Activated CD8-positive, alpha-beta T cell treated with anti-CD3 and anti-CD28 coated beads for 36 hours (primary cell): ENCODE measurements around the gene CDC6. TPM values are rescaled to one million over a fixed set of nuclear protein-coding genes. Genes with fewer than 3 reads are reported as not detected.

ENCODE experiments used
- ATAC-seq: fragments of 200-7000 bp; cut with Tn5 transposase; one replicate; pipeline ENCODE4 v1.10.0; 2021; ENCODE audit warnings: mild to moderate bottlenecking, moderate library complexity
- CTCF ChIA-PET: fragments of 350-600 bp; sonication (Branson Sonifier 250); formaldehyde crosslinking; loops from one replicate; lab custom pipeline; 2021; ENCODE audit warnings: antibody characterized with exemption; lab: Charles Lee
- POLR2A ChIA-PET: fragments of 350-600 bp; sonication (Branson Sonifier 250); formaldehyde crosslinking; loops from one replicate; lab custom pipeline; 2021; ENCODE audit warnings: antibody characterized with exemption; lab: Charles Lee
- DNase-seq: peaks from one replicate; pipeline ENCODE4 v3.0.0-alpha.2; 2020
- H3K27ac Mint-ChIP-seq: one replicate; pipeline ENCODE4 v1.8.0; 2021; ENCODE audit warnings: mild to moderate bottlenecking, mixed read lengths
- H3K27me3 Mint-ChIP-seq: one replicate; pipeline ENCODE4 v1.8.0; 2021; ENCODE audit warnings: mixed read lengths
- H3K36me3 Mint-ChIP-seq: one replicate; pipeline ENCODE4 v1.8.0; 2021; ENCODE audit warnings: low read depth, mixed read lengths
- H3K4me1 Mint-ChIP-seq: one replicate; pipeline ENCODE4 v1.8.0; 2021; ENCODE audit warnings: low read depth, mixed read lengths
- H3K4me3 Mint-ChIP-seq: one replicate; pipeline ENCODE4 v1.8.0; 2021; ENCODE audit warnings: mild to moderate bottlenecking, moderate library complexity, mixed read lengths
- H3K9me3 Mint-ChIP-seq: one replicate; pipeline ENCODE4 v1.8.0; 2021; ENCODE audit warnings: mixed read lengths
- intact Hi-C: fragments of 100-400 bp; cut with micrococcal nuclease; formaldehyde crosslinking; loops from one replicate; pipeline ENCODE4 v1.10.0; 2022
- total RNA-seq, 2 experiments: library from RNA; stranded (reverse); gene quantifications; one replicate each; pipeline ENCODE4 v1.2.3, GENCODE V29; 2021
- TF ChIP-seq, protein P1 (sequence below): fragments of 200-600 bp; IDR thresholded peaks from one replicate; pipeline ENCODE4 v1.8.0; 2022; ENCODE audit warnings: antibody characterized with exemption, mild to moderate bottlenecking

CDC6 gene
- total RNA-seq, 2 experiments from 2014 or later, result 110 to 118 TPM

DNA sequence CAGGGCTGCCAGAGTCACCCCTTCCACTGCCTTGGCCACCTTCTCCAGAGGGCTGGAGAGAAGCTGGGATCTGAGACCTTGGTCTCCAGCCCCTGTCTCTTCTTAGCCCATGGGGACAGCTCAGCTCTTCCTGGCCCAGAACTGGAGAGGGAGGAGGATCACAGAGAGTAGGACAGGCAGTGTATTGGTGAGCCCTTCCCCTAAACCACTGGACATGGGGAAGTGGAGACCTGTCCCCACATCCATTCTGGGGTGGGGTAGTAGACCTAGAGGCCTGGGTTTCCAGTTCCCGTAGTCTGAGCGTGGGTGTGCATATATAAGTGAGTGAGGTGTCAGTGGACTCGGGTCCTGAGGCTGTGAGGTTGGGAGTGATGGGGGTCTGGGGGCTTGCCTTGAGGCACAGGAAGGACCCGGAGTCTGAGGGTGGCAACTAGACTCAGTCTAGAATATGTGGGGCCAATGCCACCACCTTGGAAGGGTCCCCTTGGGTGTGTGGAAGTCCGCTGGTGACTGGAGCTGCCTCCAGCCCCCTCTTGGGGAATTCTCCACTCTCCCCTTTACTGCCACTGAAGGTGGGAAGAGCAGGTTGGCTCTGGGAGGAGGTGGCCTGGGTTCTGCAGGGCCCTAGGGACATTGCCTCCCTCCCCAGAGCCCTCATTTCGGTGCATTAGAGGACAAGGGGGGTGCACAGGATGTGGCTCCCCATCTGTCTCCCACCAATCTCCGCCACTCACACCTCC, 56.9 kb downstream of the CDC6 start:
- H3K4me1 Mint-ChIP-seq, result peaks cover 75% of the 10 kb centered on the region
- H3K9me3 Mint-ChIP-seq, result no peaks in the 10 kb centered on the region
- H3K36me3 Mint-ChIP-seq, result peaks cover 23% of the 10 kb centered on the region
- peak overlapping the region; percentile 45 for H3K4me3 Mint-ChIP-seq
- DNase-seq, result no peak
- peak; percentile 3 for ATAC-seq
- ChIA-PET CTCF (interaction anchor here (0.7 to 26.3 kb wide), 5 partner anchors 10 to 154 kb away, joined by 3 to 780 read pairs (median 8); partner anchors contain the start of genes CDC6 and RARA), POLR2A (interaction anchor here (0.7 to 2.3 kb wide), 14 partner anchors 17 to 186 kb away, joined by 3 to 9 read pairs (median 4); partner anchors contain the start of gene CDC6)
- peak overlapping the region; percentile 53 for H3K27ac Mint-ChIP-seq
- TF ChIP-seq, protein P1, sequence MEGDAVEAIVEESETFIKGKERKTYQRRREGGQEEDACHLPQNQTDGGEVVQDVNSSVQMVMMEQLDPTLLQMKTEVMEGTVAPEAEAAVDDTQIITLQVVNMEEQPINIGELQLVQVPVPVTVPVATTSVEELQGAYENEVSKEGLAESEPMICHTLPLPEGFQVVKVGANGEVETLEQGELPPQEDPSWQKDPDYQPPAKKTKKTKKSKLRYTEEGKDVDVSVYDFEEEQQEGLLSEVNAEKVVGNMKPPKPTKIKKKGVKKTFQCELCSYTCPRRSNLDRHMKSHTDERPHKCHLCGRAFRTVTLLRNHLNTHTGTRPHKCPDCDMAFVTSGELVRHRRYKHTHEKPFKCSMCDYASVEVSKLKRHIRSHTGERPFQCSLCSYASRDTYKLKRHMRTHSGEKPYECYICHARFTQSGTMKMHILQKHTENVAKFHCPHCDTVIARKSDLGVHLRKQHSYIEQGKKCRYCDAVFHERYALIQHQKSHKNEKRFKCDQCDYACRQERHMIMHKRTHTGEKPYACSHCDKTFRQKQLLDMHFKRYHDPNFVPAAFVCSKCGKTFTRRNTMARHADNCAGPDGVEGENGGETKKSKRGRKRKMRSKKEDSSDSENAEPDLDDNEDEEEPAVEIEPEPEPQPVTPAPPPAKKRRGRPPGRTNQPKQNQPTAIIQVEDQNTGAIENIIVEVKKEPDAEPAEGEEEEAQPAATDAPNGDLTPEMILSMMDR, result no peak
- intact Hi-C loops, result no loop called here
- H3K27me3 Mint-ChIP-seq, result no peaks in the 10 kb centered on the region

DNA sequence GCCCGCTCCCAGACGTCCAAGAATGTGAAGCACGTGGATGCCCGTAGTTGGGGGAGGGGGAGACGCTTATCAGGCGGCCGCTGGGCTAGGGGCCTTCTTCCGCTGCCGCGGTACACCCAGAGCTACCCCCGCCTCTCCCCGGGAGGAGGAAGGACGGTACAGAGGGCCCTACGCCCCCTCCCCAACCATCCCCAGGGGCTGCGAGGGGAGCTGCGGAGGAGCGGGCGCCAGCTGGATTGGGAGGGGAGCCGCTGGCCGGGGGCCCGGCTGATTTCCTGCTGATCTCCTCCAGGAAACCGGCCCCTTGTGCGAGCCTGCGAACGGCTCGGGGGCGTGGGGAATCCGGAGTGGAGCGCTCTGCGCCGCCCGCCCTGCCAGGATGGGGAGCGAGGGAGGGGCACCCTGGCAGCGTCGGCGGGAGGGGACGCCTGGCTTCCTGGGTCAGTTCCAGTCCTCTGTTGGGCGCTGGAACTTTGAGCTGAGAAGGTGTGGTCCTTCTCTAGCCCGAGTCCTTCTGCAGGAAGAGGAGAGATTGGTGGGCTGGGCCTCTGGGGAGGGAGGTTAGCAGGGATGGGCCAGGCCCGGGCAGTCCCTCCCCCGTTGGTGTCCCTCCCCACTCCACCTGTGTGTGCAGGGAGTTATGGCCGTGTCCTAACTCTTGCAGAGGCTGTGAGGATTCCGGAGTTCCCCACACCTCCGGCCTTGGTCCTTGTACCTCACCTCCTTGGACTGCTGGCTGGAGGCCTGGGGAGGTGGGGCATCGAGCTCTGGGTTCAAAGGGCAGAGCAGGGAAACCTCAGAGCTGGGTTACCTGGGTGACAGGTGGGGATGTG, 57.7 kb downstream of the CDC6 start:
- no peak for DNase-seq
- TF ChIP-seq, protein P1, result no peak
- ATAC-seq, result peak; percentile 15
- POLR2A ChIA-PET, result interaction anchor here (0.7 to 2.3 kb wide), 16 partner anchors 10 to 185 kb away, joined by 3 to 9 read pairs (median 4); no protein-coding TSS in a partner anchor
- Mint-ChIP-seq H3K4me1 (peaks cover 73% of the 10 kb centered on the region), H3K27ac (peak overlapping the region; percentile 53), H3K36me3 (peaks cover 23% of the 10 kb centered on the region), H3K9me3 (no peaks in the 10 kb centered on the region), H3K27me3 (no peaks in the 10 kb centered on the region), H3K4me3 (peak overlapping the region; percentile 45)
- intact Hi-C loops, result no loop called here
- CTCF ChIA-PET, result interaction anchor here (0.7 to 26.3 kb wide), 6 partner anchors 9 to 154 kb away, joined by 3 to 780 read pairs (median 6); partner anchors contain the start of genes CDC6 and RARA

DNA sequence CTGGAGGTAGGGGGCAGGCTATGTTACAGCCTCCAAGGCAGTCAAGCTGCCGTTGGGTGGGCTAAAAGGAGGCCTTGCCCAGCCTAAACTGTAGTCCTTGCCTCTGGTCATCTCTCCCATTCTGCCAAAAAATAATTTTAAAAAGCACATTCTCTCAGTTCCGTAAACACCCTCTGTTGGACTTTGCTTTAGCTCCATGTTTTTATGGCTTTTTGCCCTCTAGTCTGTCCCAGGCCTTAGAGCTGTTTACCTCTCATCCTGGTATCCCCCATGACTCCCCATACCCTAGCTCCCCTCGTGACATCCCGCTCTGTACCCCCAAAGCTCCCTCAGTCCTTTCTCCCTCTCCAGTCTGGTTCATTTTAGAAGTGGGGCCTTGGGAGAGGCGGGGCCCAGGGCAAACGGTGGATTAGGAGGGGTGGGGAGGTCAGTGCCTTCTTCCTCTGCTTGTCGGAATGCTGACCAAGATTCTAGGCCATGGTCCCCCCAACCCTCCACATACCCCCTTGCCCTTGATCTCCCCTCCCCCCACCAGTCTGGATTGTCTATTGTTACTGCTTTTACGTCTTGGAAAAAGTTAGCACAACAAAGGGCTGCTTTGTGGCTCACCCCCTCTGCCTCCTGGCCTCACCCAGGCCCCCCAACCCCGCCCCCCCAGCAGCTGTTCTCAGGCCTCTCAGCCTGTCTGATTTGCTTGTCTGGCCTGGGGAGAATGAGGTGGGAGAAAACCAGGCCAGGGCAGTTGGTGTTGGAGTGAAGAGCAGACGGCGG, 58.5 kb downstream of the CDC6 start:
- Mint-ChIP-seq H3K9me3 (no peaks in the 10 kb centered on the region), H3K4me1 (peaks cover 68% of the 10 kb centered on the region), H3K27me3 (no peaks in the 10 kb centered on the region), H3K36me3 (peaks cover 21% of the 10 kb centered on the region), H3K4me3 (no peak overlapping the region), H3K27ac (peak overlapping the region; percentile 18)
- no peak for ATAC-seq
- CTCF ChIA-PET, result interaction anchor here (1.1 to 26.3 kb wide), 5 partner anchors 9 to 155 kb away, joined by 5 to 780 read pairs (median 8); partner anchors contain the start of genes CDC6 and RARA
- TF ChIP-seq, protein P1, result no peak
- POLR2A ChIA-PET, result interaction anchor here (0.7 to 2.3 kb wide), 12 partner anchors 9 to 71 kb away, joined by 3 to 8 read pairs (median 4); partner anchors contain the start of gene TOP2A
- no peak for DNase-seq
- intact Hi-C loops, result no loop called here

DNA sequence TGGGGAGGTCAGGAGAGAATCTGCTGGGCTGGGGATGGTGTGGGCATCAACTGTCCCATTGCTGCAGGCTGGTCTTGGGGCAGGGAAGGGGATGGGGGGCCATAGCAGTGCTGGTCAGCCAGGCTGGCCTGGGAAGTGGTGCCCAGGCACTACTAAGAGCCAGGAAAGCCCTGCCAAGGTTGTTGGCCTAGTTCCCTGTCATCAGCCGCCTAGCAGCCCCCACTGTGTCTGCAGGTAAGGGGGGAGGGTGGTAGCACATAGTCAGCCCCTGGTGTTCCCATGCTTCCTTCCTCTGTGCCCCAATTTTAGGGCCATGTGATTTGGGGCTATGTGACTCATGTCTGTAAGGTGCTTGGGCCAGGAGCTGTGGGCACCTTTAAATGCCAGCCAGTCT, 59.1 kb downstream of the CDC6 start:
- Mint-ChIP-seq H3K27me3 (no peaks in the 10 kb centered on the region), H3K36me3 (peaks cover 23% of the 10 kb centered on the region), H3K4me3 (no peak overlapping the region), H3K27ac (peak overlapping the region; percentile 6), H3K4me1 (peaks cover 67% of the 10 kb centered on the region), H3K9me3 (no peaks in the 10 kb centered on the region)
- DNase-seq (no peak), ATAC-seq (no peak)
- intact Hi-C loops, result no loop called here
- ChIA-PET CTCF (interaction anchor here (1.4 to 26.3 kb wide), 3 partner anchors 8 to 145 kb away, joined by 3 to 780 read pairs (median 43); partner anchors contain the start of genes CDC6 and RARA), POLR2A (interaction anchor here (0.7 to 2.3 kb wide), 7 partner anchors 18 to 214 kb away, joined by 3 to 8 read pairs (median 4); partner anchors contain the start of genes GJD3 and TOP2A)
- TF ChIP-seq, protein P1, result no peak
